GM12878 (cell line): Measurements from ENCODE around the gene SPRING1.

ENCODE experiments used
- CTCF ChIP-seq, 3 experiments: IDR thresholded peaks in 2 of 3; conservative IDR thresholded peaks in 1 of 3; 2 replicates each; pipeline ENCODE4 v1.5.1; 2011; ENCODE audit warnings: low read depth in 3 of 3, low read length in 3 of 3, mild to moderate bottlenecking in 3 of 3, control low read depth in 2 of 3, moderate library complexity in 2 of 3, inconsistent platforms in 1 of 3, mixed read lengths in 1 of 3; ENCODE audit not compliant: control insufficient read depth in 2 of 3, insufficient read depth in 1 of 3; ENCODE audit errors: extremely low read depth in 1 of 3
- NFIC ChIP-seq: IDR thresholded peaks from 2 replicates; pipeline ENCODE4 v1.6.1; 2012; ENCODE audit warnings: low read depth, mild to moderate bottlenecking, inconsistent platforms, low read length, moderate library complexity
- POLR2AphosphoS5 ChIP-seq: IDR thresholded peaks from 2 replicates; pipeline ENCODE4 v1.6.1; 2011; ENCODE audit warnings: mild to moderate bottlenecking, low read length, inconsistent platforms
- RCOR1 ChIP-seq: conservative IDR thresholded peaks from 2 replicates; pipeline ENCODE4 v1.6.1; 2012; ENCODE audit warnings: low read depth, low read length, improper control_type of control experiment
- SIN3A ChIP-seq: IDR thresholded peaks from 2 replicates; pipeline ENCODE4 v1.6.1; 2012; ENCODE audit warnings: low read depth, low read length, improper control_type of control experiment
- TF ChIP-seq, protein P1 (sequence below): IDR thresholded peaks from 2 replicates; pipeline ENCODE4 v1.6.1; 2012; ENCODE audit warnings: low read depth, low read length, improper control_type of control experiment
- TF ChIP-seq, protein P2 (sequence below): IDR thresholded peaks from 2 replicates; pipeline ENCODE4 v1.6.1; 2012; ENCODE audit warnings: mild to moderate bottlenecking, low read depth, low read length

DNA sequence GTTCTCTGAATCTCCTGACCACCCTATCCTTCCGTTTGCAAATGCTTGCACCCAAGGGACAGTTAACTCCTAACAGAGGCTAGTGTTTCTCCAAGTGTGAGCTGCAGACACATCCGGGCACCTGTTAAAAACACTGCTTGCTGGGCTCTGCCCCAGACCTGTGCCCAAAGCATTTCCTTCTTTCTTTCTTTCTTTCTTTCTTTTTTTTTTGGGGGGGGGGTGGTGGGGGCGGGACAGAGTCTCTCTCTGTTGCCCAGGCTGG is 42.5 kb downstream of the SPRING1 start:
- TF ChIP-seq RCOR1, result no peak
- no peak for TF ChIP-seq CTCF (IDR thresholded peaks at IDR 0.05 in 2 of 3, conservative IDR thresholded peaks at IDR 0.05 in 1 of 3; ENCODE audit: control insufficient read depth in 2 of 3, extremely low read depth in 1 of 3, insufficient read depth in 1 of 3, low read depth in 3 of 3, low read length in 3 of 3)
- TF ChIP-seq POLR2AphosphoS5, result no peak
- TF ChIP-seq, protein P1, sequence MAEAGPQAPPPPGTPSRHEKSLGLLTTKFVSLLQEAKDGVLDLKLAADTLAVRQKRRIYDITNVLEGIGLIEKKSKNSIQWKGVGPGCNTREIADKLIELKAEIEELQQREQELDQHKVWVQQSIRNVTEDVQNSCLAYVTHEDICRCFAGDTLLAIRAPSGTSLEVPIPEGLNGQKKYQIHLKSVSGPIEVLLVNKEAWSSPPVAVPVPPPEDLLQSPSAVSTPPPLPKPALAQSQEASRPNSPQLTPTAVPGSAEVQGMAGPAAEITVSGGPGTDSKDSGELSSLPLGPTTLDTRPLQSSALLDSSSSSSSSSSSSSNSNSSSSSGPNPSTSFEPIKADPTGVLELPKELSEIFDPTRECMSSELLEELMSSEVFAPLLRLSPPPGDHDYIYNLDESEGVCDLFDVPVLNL, result no peak
- TF ChIP-seq SIN3A, result no peak
- TF ChIP-seq, protein P2, sequence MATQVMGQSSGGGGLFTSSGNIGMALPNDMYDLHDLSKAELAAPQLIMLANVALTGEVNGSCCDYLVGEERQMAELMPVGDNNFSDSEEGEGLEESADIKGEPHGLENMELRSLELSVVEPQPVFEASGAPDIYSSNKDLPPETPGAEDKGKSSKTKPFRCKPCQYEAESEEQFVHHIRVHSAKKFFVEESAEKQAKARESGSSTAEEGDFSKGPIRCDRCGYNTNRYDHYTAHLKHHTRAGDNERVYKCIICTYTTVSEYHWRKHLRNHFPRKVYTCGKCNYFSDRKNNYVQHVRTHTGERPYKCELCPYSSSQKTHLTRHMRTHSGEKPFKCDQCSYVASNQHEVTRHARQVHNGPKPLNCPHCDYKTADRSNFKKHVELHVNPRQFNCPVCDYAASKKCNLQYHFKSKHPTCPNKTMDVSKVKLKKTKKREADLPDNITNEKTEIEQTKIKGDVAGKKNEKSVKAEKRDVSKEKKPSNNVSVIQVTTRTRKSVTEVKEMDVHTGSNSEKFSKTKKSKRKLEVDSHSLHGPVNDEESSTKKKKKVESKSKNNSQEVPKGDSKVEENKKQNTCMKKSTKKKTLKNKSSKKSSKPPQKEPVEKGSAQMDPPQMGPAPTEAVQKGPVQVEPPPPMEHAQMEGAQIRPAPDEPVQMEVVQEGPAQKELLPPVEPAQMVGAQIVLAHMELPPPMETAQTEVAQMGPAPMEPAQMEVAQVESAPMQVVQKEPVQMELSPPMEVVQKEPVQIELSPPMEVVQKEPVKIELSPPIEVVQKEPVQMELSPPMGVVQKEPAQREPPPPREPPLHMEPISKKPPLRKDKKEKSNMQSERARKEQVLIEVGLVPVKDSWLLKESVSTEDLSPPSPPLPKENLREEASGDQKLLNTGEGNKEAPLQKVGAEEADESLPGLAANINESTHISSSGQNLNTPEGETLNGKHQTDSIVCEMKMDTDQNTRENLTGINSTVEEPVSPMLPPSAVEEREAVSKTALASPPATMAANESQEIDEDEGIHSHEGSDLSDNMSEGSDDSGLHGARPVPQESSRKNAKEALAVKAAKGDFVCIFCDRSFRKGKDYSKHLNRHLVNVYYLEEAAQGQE, result no peak
- no peak for TF ChIP-seq NFIC
